ENCODE data around the gene JSRP1. TPM values are rescaled to one million over a fixed set of nuclear protein-coding genes. Genes with fewer than 3 reads are reported as not detected.

The JSRP1 gene
- total and polyA plus RNA-seq, 2 experiments from 2014 or later = 0.30 to 0.93 TPM

DNA sequence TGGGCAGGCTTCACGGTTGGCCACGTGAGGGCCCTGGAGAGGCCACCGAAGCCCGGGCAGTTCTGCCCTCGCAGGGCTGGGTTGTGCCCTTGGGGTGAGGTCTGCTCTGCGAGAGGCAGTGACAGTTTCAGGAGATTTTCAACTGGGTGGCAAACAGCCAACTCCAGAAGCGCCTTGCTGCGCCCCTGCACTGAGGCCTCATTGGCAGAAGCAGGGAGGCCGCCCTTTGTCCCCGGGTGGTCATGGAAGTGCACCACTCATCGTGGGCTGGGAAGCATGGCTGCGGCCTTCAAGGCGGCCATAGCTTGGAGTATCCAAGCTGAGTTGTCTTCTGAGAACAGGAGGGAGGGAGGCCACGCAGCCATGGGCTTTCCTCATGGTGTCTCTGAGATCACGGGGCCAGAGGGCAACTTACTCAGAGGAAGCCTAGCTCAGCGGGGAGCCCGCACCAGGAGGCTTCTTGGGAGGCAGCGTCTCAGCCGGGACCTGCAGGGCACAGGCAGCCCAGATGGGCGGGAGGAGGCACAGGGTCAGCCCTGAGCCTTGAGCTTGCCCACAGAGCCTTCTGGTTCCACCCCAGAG lies 34.9 kb downstream of the JSRP1 start:
- Histone ChIP-seq H3K4me3 (no peak overlapping the region), H3K4me1 (ENCODE audit: insufficient read depth) (no peaks in the 10 kb centered on the region), H4K20me1 (ENCODE audit: insufficient read depth, poor library complexity, severe bottlenecking) (no peaks in the 10 kb centered on the region), H3K9me3 (ENCODE audit: low read depth) (no peaks in the 10 kb centered on the region), H3K27me3 (no peaks in the 10 kb centered on the region), H3K9me2 (replicated peaks; ENCODE audit: insufficient read depth) (no peaks in the 10 kb centered on the region), H3K79me2 (no peaks in the 10 kb centered on the region), H3K4me2 (no peak overlapping the region), H3K36me3 (replicated peaks; ENCODE audit: insufficient read depth, low read depth) (no peaks in the 10 kb centered on the region), H3K27ac (no peak overlapping the region), H2AFZ (no peak overlapping the region)
- no peak for TF ChIP-seq EZH2 (IDR thresholded peaks at IDR 0.05; ENCODE audit: borderline replicate concordance)
- no peak for TF ChIP-seq EZH2phosphoT487 (IDR thresholded peaks at IDR 0.05; ENCODE audit: low read depth, severe bottlenecking, unreplicated experiment)
- TF ChIP-seq, protein P1, sequence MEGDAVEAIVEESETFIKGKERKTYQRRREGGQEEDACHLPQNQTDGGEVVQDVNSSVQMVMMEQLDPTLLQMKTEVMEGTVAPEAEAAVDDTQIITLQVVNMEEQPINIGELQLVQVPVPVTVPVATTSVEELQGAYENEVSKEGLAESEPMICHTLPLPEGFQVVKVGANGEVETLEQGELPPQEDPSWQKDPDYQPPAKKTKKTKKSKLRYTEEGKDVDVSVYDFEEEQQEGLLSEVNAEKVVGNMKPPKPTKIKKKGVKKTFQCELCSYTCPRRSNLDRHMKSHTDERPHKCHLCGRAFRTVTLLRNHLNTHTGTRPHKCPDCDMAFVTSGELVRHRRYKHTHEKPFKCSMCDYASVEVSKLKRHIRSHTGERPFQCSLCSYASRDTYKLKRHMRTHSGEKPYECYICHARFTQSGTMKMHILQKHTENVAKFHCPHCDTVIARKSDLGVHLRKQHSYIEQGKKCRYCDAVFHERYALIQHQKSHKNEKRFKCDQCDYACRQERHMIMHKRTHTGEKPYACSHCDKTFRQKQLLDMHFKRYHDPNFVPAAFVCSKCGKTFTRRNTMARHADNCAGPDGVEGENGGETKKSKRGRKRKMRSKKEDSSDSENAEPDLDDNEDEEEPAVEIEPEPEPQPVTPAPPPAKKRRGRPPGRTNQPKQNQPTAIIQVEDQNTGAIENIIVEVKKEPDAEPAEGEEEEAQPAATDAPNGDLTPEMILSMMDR (IDR thresholded peaks at IDR 0.05; ENCODE audit: poor library complexity) = no peak
- DNase-seq (ENCODE audit: low spot score) = no peak
- 93% methylated on average over 20 of the region's 20 CpGs for WGBS (ENCODE audit: low lambda C conversion rate, missing lambda C conversion rate)

DNA sequence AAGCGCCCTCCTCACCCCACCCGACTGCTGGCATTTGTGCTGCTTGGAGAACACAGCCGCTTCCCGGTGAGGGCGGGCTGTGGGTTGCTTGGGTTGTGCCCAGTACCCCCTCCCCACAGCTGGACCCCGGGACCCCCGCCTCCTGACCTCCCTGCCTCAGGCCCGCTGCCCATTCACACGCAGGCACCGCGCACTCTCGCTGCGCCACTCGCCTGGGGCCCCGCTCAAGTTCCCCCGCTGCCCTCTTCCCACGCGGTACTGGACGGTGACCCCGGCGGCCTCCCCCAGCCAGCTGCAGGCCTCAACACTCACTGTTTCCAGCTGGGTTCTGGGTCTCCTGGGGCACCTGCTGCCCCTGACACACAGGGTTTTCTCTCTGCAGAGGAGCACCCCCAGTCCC lies 36.5 kb downstream of the JSRP1 start:
- 99% methylated on average over 14 of the region's 21 CpGs for WGBS (ENCODE audit: low lambda C conversion rate, missing lambda C conversion rate)
- Histone ChIP-seq H4K20me1 (ENCODE audit: insufficient read depth, poor library complexity, severe bottlenecking) (no peaks in the 10 kb centered on the region), H3K79me2 (no peaks in the 10 kb centered on the region), H3K36me3 (replicated peaks; ENCODE audit: insufficient read depth, low read depth) (no peaks in the 10 kb centered on the region), H3K9me3 (ENCODE audit: low read depth) (no peaks in the 10 kb centered on the region), H3K9me2 (replicated peaks; ENCODE audit: insufficient read depth) (no peaks in the 10 kb centered on the region), H3K27me3 (no peaks in the 10 kb centered on the region), H3K4me1 (ENCODE audit: insufficient read depth) (no peaks in the 10 kb centered on the region), H2AFZ (no peak overlapping the region), H3K4me3 (no peak overlapping the region), H3K27ac (no peak overlapping the region), H3K4me2 (no peak overlapping the region)
- TF ChIP-seq, protein P1 (IDR thresholded peaks at IDR 0.05; ENCODE audit: poor library complexity) = no peak
- TF ChIP-seq EZH2phosphoT487 (IDR thresholded peaks at IDR 0.05; ENCODE audit: low read depth, severe bottlenecking, unreplicated experiment) = no peak
- TF ChIP-seq EZH2 (IDR thresholded peaks at IDR 0.05; ENCODE audit: borderline replicate concordance) = no peak
- DNase-seq (ENCODE audit: low spot score) = no peak

DNA sequence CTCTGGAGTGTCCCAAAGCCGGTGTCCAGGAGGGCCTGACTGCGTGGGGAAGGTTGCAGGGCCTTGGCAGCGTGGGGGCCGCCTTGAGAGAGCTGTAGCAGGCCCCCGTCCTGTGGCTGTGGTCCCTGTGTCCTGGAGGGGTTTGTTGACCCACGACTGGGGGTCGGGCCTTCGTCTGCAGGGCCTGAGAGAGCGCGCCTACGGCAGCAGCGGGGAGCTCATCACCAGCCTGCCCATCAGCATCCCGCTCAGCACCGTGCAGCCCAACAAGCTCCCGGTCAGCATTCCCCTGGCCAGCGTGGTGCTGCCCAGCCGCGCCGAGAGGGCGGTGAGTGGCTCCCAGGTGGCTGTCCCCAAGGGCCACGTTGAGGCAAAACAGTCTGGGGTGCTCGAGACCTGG lies 38.6 kb downstream of the JSRP1 start:
- Histone ChIP-seq H2AFZ (no peak overlapping the region), H3K27ac (no peak overlapping the region), H3K27me3 (no peaks in the 10 kb centered on the region), H3K4me3 (no peak overlapping the region), H4K20me1 (ENCODE audit: insufficient read depth, poor library complexity, severe bottlenecking) (no peaks in the 10 kb centered on the region), H3K9me3 (ENCODE audit: low read depth) (no peaks in the 10 kb centered on the region), H3K4me1 (ENCODE audit: insufficient read depth) (peaks cover 8% of the 10 kb centered on the region), H3K4me2 (no peak overlapping the region), H3K36me3 (replicated peaks; ENCODE audit: insufficient read depth, low read depth) (no peaks in the 10 kb centered on the region), H3K9me2 (replicated peaks; ENCODE audit: insufficient read depth) (no peaks in the 10 kb centered on the region), H3K79me2 (no peaks in the 10 kb centered on the region)
- no peak for DNase-seq (ENCODE audit: low spot score)
- 99% methylated on average over 22 of the region's 22 CpGs for WGBS (ENCODE audit: low lambda C conversion rate, missing lambda C conversion rate)
- TF ChIP-seq EZH2phosphoT487 (IDR thresholded peaks at IDR 0.05; ENCODE audit: low read depth, severe bottlenecking, unreplicated experiment) = no peak
- TF ChIP-seq, protein P1 (IDR thresholded peaks at IDR 0.05; ENCODE audit: poor library complexity) = no peak
- no peak for TF ChIP-seq EZH2 (IDR thresholded peaks at IDR 0.05; ENCODE audit: borderline replicate concordance)

Data from hepatocyte (in vitro differentiated cells).